ENCODE measurements around the gene CCNJ. TPM values are rescaled to one million over a fixed set of nuclear protein-coding genes. Genes with fewer than 3 reads are reported as not detected.
A peak's percentile ranks its signal among the peaks of the same experiment; 100 is the strongest.

Gene CCNJ
- total RNA-seq, 2 experiments from 2014 or later = 4.3 to 4.4 TPM

DNA sequence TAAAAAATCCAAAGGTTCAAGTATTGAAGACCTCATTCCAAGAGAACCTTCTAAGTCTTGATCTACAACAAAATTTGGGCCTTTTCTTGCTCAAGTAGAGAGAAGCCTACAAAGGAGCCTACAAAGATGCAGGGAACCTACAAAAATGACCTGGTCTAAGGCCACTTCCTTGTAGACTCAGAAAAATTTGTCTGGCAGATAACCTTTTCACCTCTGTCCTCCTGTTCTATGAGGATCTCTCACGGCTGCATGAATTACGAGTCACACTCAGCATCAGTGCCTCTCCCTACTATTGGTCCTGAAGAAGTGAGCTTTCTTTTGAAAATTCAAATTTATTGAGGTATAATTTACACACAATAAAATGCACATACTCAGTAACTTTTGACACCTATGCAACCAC lies 29.3 kb downstream of the CCNJ start:
- Mint-ChIP-seq H3K4me3 (no peak overlapping the region), H3K36me3 (peaks cover 2% of the 10 kb centered on the region), H3K9me3 (no peaks in the 10 kb centered on the region), H3K4me1 (ENCODE audit: low read depth) (peaks cover 20% of the 10 kb centered on the region), H3K27ac (no peak overlapping the region), H3K27me3 (no peaks in the 10 kb centered on the region)
- DNase-seq = no peak
- ChIA-PET CTCF (interaction anchor here (0.5 kb wide), 1 partner anchor 68 kb away, joined by 3 read pairs; no protein-coding TSS in a partner anchor), POLR2A (no interaction called here)
- intact Hi-C loops (cut with micrococcal nuclease) = loop anchor here (1.0 kb wide), 1 partner anchor 9 kb away; no protein-coding TSS in a partner anchor

DNA sequence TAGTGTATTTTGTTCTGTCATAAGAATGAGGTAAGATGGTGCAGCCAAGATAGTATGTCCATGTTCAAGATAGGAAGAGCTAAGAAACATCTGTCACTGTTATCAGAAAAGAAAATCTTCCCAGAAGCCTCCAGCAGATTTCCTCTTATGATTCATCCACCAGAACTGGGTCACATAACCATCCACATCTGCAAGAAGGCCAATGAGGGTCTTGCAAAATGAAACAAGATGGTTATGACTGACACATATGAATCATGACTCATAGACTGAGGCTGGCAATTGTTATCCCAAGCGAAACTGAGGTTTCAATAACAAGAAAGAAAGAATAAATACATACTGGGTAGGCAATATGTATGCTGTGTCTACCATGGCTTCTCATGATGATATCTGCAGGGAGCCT lies 30.3 kb downstream of the CCNJ start:
- no peak overlapping the region for H3K4me3 Mint-ChIP-seq
- no peaks in the 10 kb centered on the region for H3K9me3 Mint-ChIP-seq
- no peaks in the 10 kb centered on the region for H3K36me3 Mint-ChIP-seq
- no peaks in the 10 kb centered on the region for H3K27me3 Mint-ChIP-seq
- H3K27ac Mint-ChIP-seq = peak overlapping the region; percentile 1
- no peak for DNase-seq
- intact Hi-C loops (cut with micrococcal nuclease) = loop anchor here (1.0 kb wide), 2 partner anchors 10 to 16 kb away; no protein-coding TSS in a partner anchor
- CTCF ChIA-PET = no interaction called here
- POLR2A ChIA-PET = interaction anchor here (1.1 to 1.3 kb wide), 2 partner anchors 16 to 56 kb away, joined by 3 to 6 read pairs; partner anchors contain the start of gene ZNF518A
- H3K4me1 Mint-ChIP-seq (ENCODE audit: low read depth) = peaks cover 20% of the 10 kb centered on the region

DNA sequence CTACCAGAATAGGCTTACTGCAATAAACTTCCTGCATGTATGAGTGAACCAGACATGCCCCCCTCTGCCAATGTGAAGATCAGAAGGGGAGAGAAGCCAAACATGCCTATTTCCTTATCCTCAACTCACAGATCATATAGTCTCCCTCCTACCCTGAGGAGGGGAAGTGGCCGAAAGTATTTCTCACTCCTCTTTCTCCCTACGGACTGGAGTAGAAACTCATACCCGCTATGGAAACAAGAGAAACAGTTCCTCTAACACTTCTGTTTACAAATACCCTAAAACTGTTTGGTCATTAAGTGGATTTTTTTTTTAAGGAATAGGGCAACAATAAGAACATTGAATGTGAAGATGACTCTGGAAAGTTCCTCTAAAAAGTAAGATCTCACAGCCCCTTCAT lies 31.4 kb downstream of the CCNJ start:
- ChIA-PET CTCF (no interaction called here), POLR2A (interaction anchor here (1.3 to 1.5 kb wide), 2 partner anchors 15 kb away, joined by 6 to 7 read pairs; no protein-coding TSS in a partner anchor)
- no peak for DNase-seq
- H3K27me3 Mint-ChIP-seq = no peaks in the 10 kb centered on the region
- intact Hi-C loops (cut with micrococcal nuclease) = loop anchor here (1.0 kb wide), 1 partner anchor 15 kb away; no protein-coding TSS in a partner anchor
- H3K9me3 Mint-ChIP-seq = no peaks in the 10 kb centered on the region
- H3K4me1 Mint-ChIP-seq (ENCODE audit: low read depth) = peaks cover 20% of the 10 kb centered on the region
- H3K4me3 Mint-ChIP-seq = no peak overlapping the region
- no peak overlapping the region for H3K27ac Mint-ChIP-seq
- H3K36me3 Mint-ChIP-seq = no peaks in the 10 kb centered on the region

- ChIA-PET CTCF (interaction anchor here (1.1 kb wide), 1 partner anchor 59 kb away, joined by 4 read pairs; no protein-coding TSS in a partner anchor), POLR2A (interaction anchor here (0.8 to 1.5 kb wide), 2 partner anchors 13 to 14 kb away, joined by 3 to 7 read pairs; no protein-coding TSS in a partner anchor)
- peaks cover 8% of the 10 kb centered on the region for H3K36me3 Mint-ChIP-seq
- intact Hi-C loops (cut with micrococcal nuclease) = no loop called here
- no peaks in the 10 kb centered on the region for H3K9me3 Mint-ChIP-seq
- DNase-seq = no peak
- no peak overlapping the region for H3K4me3 Mint-ChIP-seq
- no peaks in the 10 kb centered on the region for H3K27me3 Mint-ChIP-seq
- no peak overlapping the region for H3K27ac Mint-ChIP-seq
- H3K4me1 Mint-ChIP-seq (ENCODE audit: low read depth) = peaks cover 20% of the 10 kb centered on the region
Observed at GRCh38 chr10:96075977-96076376, 32.6 kb downstream of the CCNJ start.

- intact Hi-C loops (cut with micrococcal nuclease) = no loop called here
- CTCF ChIA-PET = no interaction called here
Observed at GRCh38 chr10:96077156-96077555, 33.8 kb downstream of the CCNJ start.

GRCh38 chr10:96082153-96082552 lies 38.8 kb downstream of the CCNJ start:
- Mint-ChIP-seq H3K27ac (no peak overlapping the region), H3K36me3 (peaks cover 18% of the 10 kb centered on the region), H3K27me3 (no peaks in the 10 kb centered on the region), H3K4me3 (no peak overlapping the region), H3K9me3 (no peaks in the 10 kb centered on the region), H3K4me1 (ENCODE audit: low read depth) (no peaks in the 10 kb centered on the region)
- POLR2A ChIA-PET = interaction anchor here (0.7 kb wide), 1 partner anchor 48 kb away, joined by 3 read pairs; the partner anchor contains the start of gene ZNF518A
- DNase-seq = no peak
- intact Hi-C loops (cut with micrococcal nuclease) = no loop called here
- CTCF ChIA-PET = interaction anchor here (1.4 kb wide), 1 partner anchor 65 kb away, joined by 4 read pairs; no protein-coding TSS in a partner anchor

More at GRCh38 chr10:96077156-96077555, 33.8 kb downstream of the CCNJ start:
- DNase-seq = no peak
- Mint-ChIP-seq H3K4me1 (ENCODE audit: low read depth) (peaks cover 20% of the 10 kb centered on the region), H3K36me3 (peaks cover 11% of the 10 kb centered on the region), H3K27ac (no peak overlapping the region), H3K27me3 (no peaks in the 10 kb centered on the region), H3K4me3 (no peak overlapping the region), H3K9me3 (no peaks in the 10 kb centered on the region)
- POLR2A ChIA-PET = no interaction called here

DNA sequence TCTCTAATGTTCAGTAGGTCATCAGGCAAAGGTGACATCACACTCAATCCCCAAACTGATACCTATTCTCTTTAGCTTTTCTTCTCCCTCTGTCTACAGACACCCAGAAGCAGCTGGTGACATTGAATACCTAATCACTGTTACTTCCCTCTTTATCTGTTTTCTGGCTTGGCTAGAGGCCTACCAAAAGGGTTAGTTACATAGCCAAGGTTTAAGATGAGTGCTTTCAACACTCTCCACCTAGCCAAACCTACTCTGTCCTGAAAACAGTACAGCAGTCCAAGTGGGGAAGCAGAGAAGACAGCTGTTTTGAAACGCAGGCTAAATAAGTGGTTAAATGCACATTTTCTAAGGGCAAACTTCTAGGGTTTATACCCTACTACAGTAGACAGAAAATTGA lies 39.4 kb downstream of the CCNJ start:
- ChIA-PET POLR2A (no interaction called here), CTCF (interaction anchor here (1.4 kb wide), 1 partner anchor 66 kb away, joined by 4 read pairs; no protein-coding TSS in a partner anchor)
- DNase-seq = no peak
- intact Hi-C loops (cut with micrococcal nuclease) = no loop called here
- H3K27ac Mint-ChIP-seq = no peak overlapping the region
- no peaks in the 10 kb centered on the region for H3K27me3 Mint-ChIP-seq
- peaks cover 23% of the 10 kb centered on the region for H3K36me3 Mint-ChIP-seq
- no peaks in the 10 kb centered on the region for H3K4me1 Mint-ChIP-seq (ENCODE audit: low read depth)
- H3K9me3 Mint-ChIP-seq = no peaks in the 10 kb centered on the region
- H3K4me3 Mint-ChIP-seq = no peak overlapping the region

GRCh38 chr10:96089116-96089515 lies 45.7 kb downstream of the CCNJ start:
- peaks cover 12% of the 10 kb centered on the region for H3K4me1 Mint-ChIP-seq (ENCODE audit: low read depth)
- no peak for DNase-seq
- H3K36me3 Mint-ChIP-seq = peaks cover 17% of the 10 kb centered on the region
- intact Hi-C loops (cut with micrococcal nuclease) = loop anchor here (1.0 kb wide), 2 partner anchors 15 to 46 kb away; partner anchors contain the start of gene CCNJ
- H3K27ac Mint-ChIP-seq = no peak overlapping the region
- H3K27me3 Mint-ChIP-seq = peaks cover 12% of the 10 kb centered on the region
- CTCF ChIA-PET = interaction anchor here (0.5 to 1.8 kb wide), 5 partner anchors 41 to 1551 kb away, joined by 3 to 17 read pairs (median 4); partner anchors contain the start of genes CC2D2B, PI4K2A and ZNF518A
- H3K4me3 Mint-ChIP-seq = peak overlapping the region; percentile 49
- POLR2A ChIA-PET = interaction anchor here (0.8 to 2.4 kb wide), 5 partner anchors 14 to 433 kb away, joined by 3 to 72 read pairs (median 6); partner anchors contain the start of genes ALDH18A1 and ZNF518A
- no peaks in the 10 kb centered on the region for H3K9me3 Mint-ChIP-seq

DNA sequence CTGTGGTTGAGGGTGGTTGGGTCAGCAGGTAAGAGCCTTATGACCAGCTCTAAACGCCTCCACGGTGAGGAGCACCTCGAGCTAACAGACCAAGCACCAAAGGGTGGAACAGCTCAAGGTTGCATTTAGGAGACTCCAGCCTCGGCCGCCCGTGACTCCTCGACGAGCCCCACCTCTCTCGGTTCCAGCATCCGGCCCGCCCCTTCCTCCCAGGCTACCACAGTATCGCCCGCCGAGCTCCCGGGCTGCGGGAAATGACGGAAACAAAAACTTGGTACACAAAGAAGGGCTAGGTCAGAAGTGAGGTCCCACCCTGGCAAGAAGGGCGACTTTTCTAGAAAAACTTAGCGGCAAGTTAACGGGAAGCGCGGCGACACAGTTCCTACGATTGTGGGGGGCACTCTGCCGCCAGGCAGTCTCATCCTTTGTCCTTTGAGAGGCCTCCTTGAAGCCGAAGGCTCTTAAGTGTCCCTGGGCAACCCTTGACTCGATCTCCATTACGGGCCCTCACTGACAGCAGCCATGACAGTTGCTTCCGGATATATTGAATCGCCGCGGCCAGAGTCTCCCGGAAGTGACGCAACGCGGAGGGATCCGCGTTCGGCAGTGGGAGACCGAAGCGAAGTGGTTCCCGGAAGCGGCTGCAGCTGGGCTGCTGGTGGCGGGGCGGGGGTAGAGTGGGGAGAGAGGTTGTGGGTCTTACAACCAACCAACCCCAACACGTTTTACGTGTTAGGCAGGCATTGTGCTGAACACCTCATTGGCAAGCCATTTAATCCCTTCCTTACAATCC lies 46.5 kb downstream of the CCNJ start:
- intact Hi-C loops (cut with micrococcal nuclease) = loop anchor here (1.0 to 5.0 kb wide), 6 partner anchors 16 to 497 kb away; partner anchors contain the start of genes CC2D2B, CCNJ, TM9SF3 and ZNF518A
- DNase-seq = peak; percentile 95
- POLR2A ChIA-PET = interaction anchor here (0.7 to 2.4 kb wide), 8 partner anchors 14 to 433 kb away, joined by 3 to 72 read pairs (median 4); partner anchors contain the start of genes ALDH18A1, CCNJ, TCTN3 and ZNF518A
- CTCF ChIA-PET = interaction anchor here (0.5 to 1.8 kb wide), 6 partner anchors 40 to 1551 kb away, joined by 3 to 17 read pairs (median 4); partner anchors contain the start of genes CC2D2B, CCNJ, PI4K2A and ZNF518A
- Mint-ChIP-seq H3K9me3 (no peaks in the 10 kb centered on the region), H3K27ac (peak overlapping the region; percentile 99), H3K4me3 (peak overlapping the region; percentile 95), H3K36me3 (peaks cover 17% of the 10 kb centered on the region), H3K4me1 (ENCODE audit: low read depth) (peaks cover 12% of the 10 kb centered on the region), H3K27me3 (peaks cover 15% of the 10 kb centered on the region)

- no peak for DNase-seq
Observed at GRCh38 chr10:96090463-96090800, 47.0 kb downstream of the CCNJ start.

DNA sequence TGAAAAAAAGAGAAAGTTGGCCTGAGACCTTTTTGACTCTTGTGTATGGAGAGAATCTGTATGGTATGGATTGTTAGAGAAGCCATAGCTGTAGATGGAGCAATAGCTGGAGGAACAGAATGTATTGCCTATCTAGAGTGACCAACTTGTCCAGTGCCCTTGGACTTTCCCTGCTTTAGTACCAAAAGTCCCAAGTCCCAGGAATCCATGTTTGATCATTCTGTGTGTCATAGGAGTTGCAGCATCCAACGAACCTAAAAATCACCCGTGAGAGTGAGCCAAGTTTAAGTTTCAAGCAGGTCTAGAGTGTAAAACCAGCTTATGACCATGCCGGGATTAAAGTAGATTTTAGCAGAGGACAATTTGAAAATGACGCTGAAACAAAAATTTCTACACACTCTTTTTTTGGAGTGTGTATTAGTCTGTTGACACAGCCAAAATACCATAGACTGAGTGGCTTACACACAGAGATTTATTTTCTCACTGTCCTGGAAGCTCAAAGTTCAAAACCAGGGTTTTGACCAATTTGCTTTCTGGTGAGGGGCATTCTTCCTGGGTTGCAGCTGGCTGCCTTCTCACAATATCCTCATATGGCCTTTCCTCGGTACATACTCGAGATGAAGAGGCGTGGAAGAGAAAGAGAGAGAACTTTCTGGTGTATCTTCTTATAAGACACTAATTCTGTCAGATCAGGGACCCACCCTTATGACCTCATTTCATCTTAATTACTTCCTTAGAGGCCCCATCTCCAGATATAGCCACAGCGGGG lies 49.8 kb downstream of the CCNJ start:
- intact Hi-C loops (cut with micrococcal nuclease) = loop anchor here (5.0 kb wide), 1 partner anchor 494 kb away; the partner anchor contains the start of gene TM9SF3
- no peak overlapping the region for H3K27ac Mint-ChIP-seq
- peaks cover 42% of the 10 kb centered on the region for H3K27me3 Mint-ChIP-seq
- no peak for DNase-seq
- CTCF ChIA-PET = no interaction called here
- H3K36me3 Mint-ChIP-seq = peaks cover 14% of the 10 kb centered on the region
- peaks cover 12% of the 10 kb centered on the region for H3K4me1 Mint-ChIP-seq (ENCODE audit: low read depth)
- no peak overlapping the region for H3K4me3 Mint-ChIP-seq
- peaks cover 4% of the 10 kb centered on the region for H3K9me3 Mint-ChIP-seq
- POLR2A ChIA-PET = interaction anchor here (1.0 kb wide), 1 partner anchor 37 kb away, joined by 3 read pairs; the partner anchor contains the start of gene ZNF518A

More at GRCh38 chr10:96090463-96090800, 47.0 kb downstream of the CCNJ start:
- Mint-ChIP-seq H3K4me3 (peak overlapping the region; percentile 95), H3K27ac (peak overlapping the region; percentile 99), H3K27me3 (peaks cover 20% of the 10 kb centered on the region), H3K36me3 (peaks cover 17% of the 10 kb centered on the region), H3K9me3 (no peaks in the 10 kb centered on the region), H3K4me1 (ENCODE audit: low read depth) (peaks cover 12% of the 10 kb centered on the region)
- ChIA-PET CTCF (interaction anchor here (1.4 to 1.8 kb wide), 3 partner anchors 39 to 183 kb away, joined by 4 to 17 read pairs (median 5); partner anchors contain the start of genes CC2D2B and ZNF518A), POLR2A (interaction anchor here (0.5 to 2.4 kb wide), 6 partner anchors 15 to 569 kb away, joined by 3 to 72 read pairs (median 4); partner anchors contain the start of genes CCNJ, TCTN3 and ZNF518A)
- intact Hi-C loops (cut with micrococcal nuclease) = loop anchor here (1.0 to 5.0 kb wide), 4 partner anchors 27 to 497 kb away; partner anchors contain the start of genes CC2D2B, TM9SF3 and ZNF518A
